Colonic mucosa (tissue), 4 donors: ENCODE measurements around the gene DSC1. TPM values are rescaled to one million over a fixed set of nuclear protein-coding genes. Genes with fewer than 3 reads are reported as not detected.
"Not testable (repeated sequence)": the region's sequence is repeated elsewhere in the genome, so short reads cannot be mapped to it uniquely, and the experiment has no call there.

Experiments
- DNase-seq: peaks from one replicate; pipeline ENCODE4 v3.0.0-alpha.2; 2020
- H3K27ac ChIP-seq: fragments of 200-600 bp; one replicate; pipeline ENCODE4 v1.8.0; 2021
- H3K27me3 ChIP-seq: fragments of 200-600 bp; one replicate; pipeline ENCODE4 v1.8.0; 2021
- H3K36me3 ChIP-seq: fragments of 200-600 bp; one replicate; pipeline ENCODE4 v1.8.0; 2021
- H3K4me1 ChIP-seq: fragments of 200-600 bp; one replicate; pipeline ENCODE4 v1.8.0; 2021; ENCODE audit warnings: mild to moderate bottlenecking
- H3K4me3 ChIP-seq: fragments of 200-600 bp; one replicate; pipeline ENCODE4 v1.8.0; 2021
- H3K9ac ChIP-seq, 2 donors: one replicate each; pipeline ENCODE4 v1.7.0; 2013; ENCODE audit warnings: control low read depth in 2 of 2, low read depth in 2 of 2, low read length in 2 of 2
- H3K9me3 ChIP-seq: fragments of 200-600 bp; one replicate; pipeline ENCODE4 v1.8.0; 2021
- CTCF ChIP-seq: fragments of 200-600 bp; IDR thresholded peaks from one replicate; pipeline ENCODE4 v1.8.0; 2022; ENCODE audit warnings: antibody characterized with exemption, mild to moderate bottlenecking
- intact Hi-C: fragments of 100-400 bp; cut with DNase I; formaldehyde crosslinking; loops from one replicate; pipeline ENCODE4 v1.14.1; 2022
- total RNA-seq, 2 donors: library from RNA; stranded (reverse); fragmentation: NEBNext Ultra II Directional in 1 of 2; extraction: Animal tissue kit (Norgen Biotek cat#: 25700) in 1 of 2; gene quantifications; one replicate each; pipeline ENCODE4 v1.2.1, GENCODE V29; 2021
- donor health status: healthy.
- donor health status: DM: no; HTN: no; CAD: no.
- donor health status: DM: no; HTN: no; CAD: no.

The DSC1 gene
- total RNA-seq, 2 donors from 2014 or later, result 0.05 to 0.17 TPM

GRCh38 chr18:31190919-31191318 lies 28.3 kb upstream of the DSC1 start:
- no peak overlapping the region for H3K27ac ChIP-seq
- H3K36me3 ChIP-seq, result no peaks in the 10 kb centered on the region
- no peaks in the 10 kb centered on the region for H3K9me3 ChIP-seq
- H3K27me3 ChIP-seq, result no peaks in the 10 kb centered on the region
- H3K9ac ChIP-seq, result no peak overlapping the region
- no peak overlapping the region for H3K4me3 ChIP-seq
- DNase-seq, result no peak
- intact Hi-C loops, result no loop called here
- no peak for TF ChIP-seq CTCF
- no peaks in the 10 kb centered on the region for H3K4me1 ChIP-seq

- no peaks in the 10 kb centered on the region for H3K4me1 ChIP-seq
- DNase-seq, result no peak
- no peaks in the 10 kb centered on the region for H3K9me3 ChIP-seq
- intact Hi-C loops, result no loop called here
- no peak for TF ChIP-seq CTCF
- no peaks in the 10 kb centered on the region for H3K27me3 ChIP-seq
- H3K9ac ChIP-seq, result no peak overlapping the region
- H3K27ac ChIP-seq, result no peak overlapping the region
- H3K36me3 ChIP-seq, result no peaks in the 10 kb centered on the region
- H3K4me3 ChIP-seq, result no peak overlapping the region
Measured at GRCh38 chr18:31189757-31190156, 27.1 kb upstream of the DSC1 start.

DNA sequence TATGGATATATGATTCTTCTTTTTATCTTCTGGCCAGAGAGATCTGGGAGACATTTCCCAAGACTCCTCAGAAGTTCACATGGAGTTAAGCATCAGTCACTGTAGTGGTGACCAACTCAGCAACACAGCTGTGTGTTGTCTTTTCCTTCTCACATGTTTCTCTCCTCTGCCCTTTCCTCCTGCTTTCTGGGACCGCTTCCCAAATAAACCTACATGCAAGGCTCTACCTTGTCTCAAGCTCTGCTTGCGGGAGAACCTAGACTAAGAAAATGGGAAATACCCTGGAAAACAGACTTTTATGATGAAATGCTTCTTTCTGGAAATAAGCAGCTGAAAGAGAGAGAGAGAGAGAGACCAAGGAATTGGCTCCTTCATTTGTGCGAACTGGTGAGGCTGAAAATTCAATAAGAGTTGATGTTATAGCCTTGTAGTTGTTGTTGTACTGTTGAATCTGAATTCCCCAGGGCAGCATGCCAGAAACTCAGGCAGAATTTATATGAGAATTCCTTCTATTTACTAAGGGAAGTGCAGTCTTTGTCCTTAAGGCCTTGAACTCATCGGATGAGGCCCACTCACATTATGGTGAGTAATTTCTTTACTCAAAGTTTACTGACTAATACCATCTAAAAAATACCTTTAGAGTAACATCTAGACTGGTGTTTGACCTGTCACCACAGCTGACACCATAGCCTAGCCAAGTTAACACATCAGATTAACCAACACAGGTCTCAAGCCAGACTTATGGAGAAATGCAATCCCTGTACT lies 22.7 kb upstream of the DSC1 start:
- H3K9ac ChIP-seq, result no peak overlapping the region
- no peaks in the 10 kb centered on the region for H3K36me3 ChIP-seq
- intact Hi-C loops, result no loop called here
- H3K4me1 ChIP-seq, result no peaks in the 10 kb centered on the region
- H3K9me3 ChIP-seq, result no peaks in the 10 kb centered on the region
- no peak for DNase-seq
- no peak for TF ChIP-seq CTCF
- H3K27ac ChIP-seq, result no peak overlapping the region
- H3K4me3 ChIP-seq, result no peak overlapping the region
- H3K27me3 ChIP-seq, result no peaks in the 10 kb centered on the region

DNA sequence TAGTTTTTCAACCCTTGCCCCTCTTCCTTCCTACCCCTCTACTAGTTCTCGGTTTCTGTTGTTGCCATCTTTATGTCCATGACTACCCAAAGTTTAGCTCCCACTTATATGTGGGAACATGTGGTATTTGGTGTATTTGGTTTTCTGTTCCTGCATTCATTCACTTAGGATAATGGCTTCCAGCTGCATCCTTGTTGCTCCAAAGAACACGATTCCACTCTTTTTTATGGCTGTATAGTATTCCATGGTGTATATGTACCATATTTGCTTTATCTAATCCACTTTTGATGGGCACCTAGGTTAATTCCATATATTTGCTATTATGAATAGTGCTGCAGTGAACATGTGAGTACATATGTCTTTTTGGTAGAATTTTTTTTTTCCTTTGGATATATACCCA lies 20.6 kb upstream of the DSC1 start:
- Histone ChIP-seq H3K27me3 (no peaks in the 10 kb centered on the region), H3K27ac (no peak overlapping the region), H3K4me1 (no peaks in the 10 kb centered on the region), H3K9me3 (no peaks in the 10 kb centered on the region), H3K36me3 (no peaks in the 10 kb centered on the region), H3K9ac (no peak overlapping the region), H3K4me3 (no peak overlapping the region)
- intact Hi-C loops, result no loop called here
- DNase-seq, result no peak
- no peak for TF ChIP-seq CTCF

DNA sequence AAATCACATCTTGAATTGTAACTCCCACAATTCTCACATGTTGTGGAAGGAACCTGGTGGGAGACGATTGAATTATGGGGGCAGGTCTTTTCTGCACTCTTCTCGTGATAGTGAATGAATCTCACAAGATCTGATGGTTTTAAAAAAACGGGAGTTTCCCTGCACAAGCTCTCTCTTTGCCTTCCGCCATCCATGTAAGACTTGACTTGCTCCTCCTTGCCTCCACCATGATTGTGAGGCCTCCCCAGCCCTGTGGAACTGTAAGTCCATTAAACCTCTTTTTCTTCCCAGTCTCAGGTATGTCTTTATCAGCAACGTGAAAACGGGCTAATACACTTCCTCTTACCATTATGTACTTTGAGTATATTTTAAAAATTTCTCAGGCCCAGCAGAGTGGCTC lies 14.7 kb upstream of the DSC1 start:
- H3K4me3 ChIP-seq, DNase-seq, H3K9ac ChIP-seq, H3K27ac ChIP-seq, H3K4me1 ChIP-seq, H3K9me3 ChIP-seq, H3K27me3 ChIP-seq, H3K36me3 ChIP-seq, intact Hi-C loops: not testable (repeated sequence)

DNA sequence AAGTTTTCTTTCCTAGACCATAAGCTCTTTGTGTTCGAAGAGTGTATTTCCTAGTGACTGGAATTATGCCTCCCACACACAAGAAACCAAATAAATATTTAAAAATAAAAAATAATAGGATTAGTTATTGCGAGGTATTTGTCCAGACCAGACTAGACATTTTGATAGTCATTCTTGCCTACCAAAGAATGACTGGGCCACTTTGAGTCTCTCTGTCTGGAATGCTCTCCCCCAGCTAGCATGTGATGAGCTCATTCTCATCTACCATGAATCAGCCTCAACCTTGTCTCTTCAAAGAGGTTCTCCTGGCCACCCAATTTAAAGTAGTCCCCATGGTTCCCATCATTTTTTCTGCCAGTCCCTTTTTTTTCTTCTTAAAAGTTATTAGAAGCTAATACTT lies 13.9 kb upstream of the DSC1 start:
- Histone ChIP-seq H3K9me3 (no peaks in the 10 kb centered on the region), H3K4me3 (no peak overlapping the region), H3K27me3 (no peaks in the 10 kb centered on the region), H3K27ac (no peak overlapping the region), H3K36me3 (no peaks in the 10 kb centered on the region), H3K4me1 (no peaks in the 10 kb centered on the region), H3K9ac (no peak overlapping the region)
- DNase-seq, result no peak
- intact Hi-C loops, result no loop called here
- TF ChIP-seq CTCF, result no peak
